HepG2 (cell line): ENCODE results near the gene ABCF1. TPM values are rescaled to one million over a fixed set of nuclear protein-coding genes. Genes with fewer than 3 reads are reported as not detected.
A peak's percentile ranks its signal among the peaks of the same experiment; 100 is the strongest.

Source experiments
- ADNP ChIP-seq: sonication (generic); formaldehyde crosslinking; IDR thresholded peaks from 2 replicates; pipeline ENCODE4 v1.4.0; 2020; ENCODE audit warnings: missing genetic modification reagents
- AGO1 ChIP-seq: fragments of 200-400 bp; formaldehyde crosslinking; IDR thresholded peaks from 2 replicates; pipeline ENCODE4 v1.6.1; 2017; ENCODE audit warnings: mild to moderate bottlenecking, low read depth, low read length, moderate library complexity; ENCODE audit not compliant: poor library complexity, severe bottlenecking
- ATF7 ChIP-seq, 2 experiments: fragments of 450-650 bp in 1 of 2; sonication (generic) in 1 of 2; formaldehyde crosslinking in 1 of 2; IDR thresholded peaks; 2 replicates each; pipeline versions ENCODE4 v1.4.0 to v1.6.1; 2016 to 2020; ENCODE audit warnings: antibody characterized with exemption in 1 of 2, mild to moderate bottlenecking in 1 of 2, missing genetic modification reagents in 1 of 2
- NFE2L2 ChIP-seq: fragments of 150-350 bp; IDR thresholded peaks from 2 replicates; pipeline ENCODE4 v1.6.1; 2014; ENCODE audit warnings: low read length
- RFXANK ChIP-seq: IDR thresholded peaks from 2 replicates; pipeline ENCODE4 v1.6.1; 2016
- THAP11 ChIP-seq: IDR thresholded peaks from 2 replicates; pipeline ENCODE4 v1.6.1; 2016; ENCODE audit warnings: missing biosample characterization, missing genetic modification reagents
- ZNF225 ChIP-seq: sonication (generic); formaldehyde crosslinking; IDR thresholded peaks from 2 replicates; pipeline ENCODE4 v1.4.0; 2020; ENCODE audit warnings: mild to moderate bottlenecking, missing genetic modification reagents
- polyA plus RNA-seq, 8 experiments: library from polyadenylated mRNA; depleted of rRNA in 3 of 8; stranded (reverse) in 7 of 8; unstranded in 1 of 8; fragments of >200 nt; fragmentation: Illumina TruSeq in 4 of 8; extraction: Trizol in 4 of 8; gene quantifications; 2 replicates each; pipeline versions ENCODE4 v1.2.1 to v1.2.3, GENCODE V29; 2011 to 2016; ENCODE audit warnings: low read depth in 4 of 8, missing spikeins in 1 of 8, mixed read lengths in 1 of 8; ENCODE audit not compliant: insufficient read depth in 1 of 8
- total RNA-seq, 5 experiments: library from RNA; depleted of rRNA; stranded (reverse); fragments of >200 nt; fragmentation: Illumina TruSeq; extraction: Trizol; gene quantifications; 2 replicates each; pipeline ENCODE4 v1.2.3, GENCODE V29; 2016; ENCODE audit warnings: low read depth in 1 of 5
- TF ChIP-seq, protein P1 (sequence below), 2 experiments: sonication (generic) in 1 of 2; formaldehyde crosslinking in 1 of 2; IDR thresholded peaks; 2 replicates each; pipeline versions ENCODE4 v1.4.0 to v1.6.1; 2018 to 2020; ENCODE audit warnings: missing genetic modification reagents in 2 of 2, borderline replicate concordance in 1 of 2, low read depth in 1 of 2, mild to moderate bottlenecking in 1 of 2, missing biosample characterization in 1 of 2
- TF ChIP-seq, protein P2 (sequence below): sonication (generic); formaldehyde crosslinking; conservative IDR thresholded peaks from 2 replicates; pipeline ENCODE4 v1.5.0; 2020; ENCODE audit warnings: missing genetic modification reagents
- TF ChIP-seq, protein P3 (sequence below): sonication (generic); formaldehyde crosslinking; conservative IDR thresholded peaks from 2 replicates; pipeline ENCODE4 v1.4.0; 2020; ENCODE audit warnings: missing genetic modification reagents
- TF ChIP-seq, protein P4 (sequence below): sonication (generic); formaldehyde crosslinking; IDR thresholded peaks from 2 replicates; pipeline ENCODE4 v1.4.0; 2020; ENCODE audit warnings: missing genetic modification reagents, borderline replicate concordance
- TF ChIP-seq, protein P5 (sequence below): sonication (generic); formaldehyde crosslinking; conservative IDR thresholded peaks from 2 replicates; pipeline ENCODE4 v1.8.0; 2022; ENCODE audit warnings: low read depth, missing genetic modification reagents
- TF ChIP-seq, protein P6 (sequence below): sonication (generic); formaldehyde crosslinking; IDR thresholded peaks from 2 replicates; pipeline ENCODE4 v1.4.0; 2020; ENCODE audit warnings: missing genetic modification reagents, borderline replicate concordance

The ABCF1 gene
- total and polyA plus RNA-seq, 2 of the 13 experiments (the other 11 are each of a cell fraction or from before 2014, with no cell fraction given), result 25.4 to 98.9 TPM

DNA sequence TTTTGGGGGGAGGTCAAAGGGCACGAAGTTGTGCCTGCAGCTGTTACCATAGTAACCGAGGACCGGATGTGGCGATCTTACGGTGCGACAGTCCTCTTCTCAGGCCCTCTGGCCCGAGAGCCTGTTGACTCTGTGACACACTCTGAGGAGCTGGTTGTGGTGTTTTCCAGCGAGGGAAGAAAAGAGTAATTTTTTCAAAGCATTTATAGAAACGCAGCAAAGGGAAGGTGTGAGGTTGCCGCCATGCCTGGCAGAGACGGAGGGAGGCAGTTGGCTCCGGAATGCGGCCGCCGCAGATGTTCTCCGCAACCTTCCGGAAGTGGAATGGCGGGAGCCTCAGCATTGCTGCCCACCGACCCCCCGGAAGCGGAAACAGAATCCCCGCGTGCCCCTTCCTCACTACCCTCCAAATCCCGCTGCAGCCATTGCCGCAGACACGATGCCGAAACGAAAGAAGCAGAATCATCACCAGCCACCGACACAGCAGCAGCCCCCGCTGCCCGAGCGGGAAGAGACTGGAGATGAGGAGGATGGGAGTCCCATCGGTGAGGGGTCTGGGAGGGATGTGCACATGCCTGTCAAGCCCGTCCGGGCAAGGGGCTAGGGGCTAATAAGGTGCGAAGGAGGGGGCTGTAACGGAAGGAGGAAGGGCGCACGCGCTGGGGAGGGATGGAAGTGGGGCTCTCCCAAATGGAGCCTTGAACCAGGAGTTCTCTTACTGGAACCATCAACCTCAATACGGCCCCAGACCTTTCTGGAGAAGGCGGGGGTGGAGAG lies 14.1 kb upstream of the ABCF1 start, which contains the start of gene PRR3 (continued):
- TF ChIP-seq, protein P1, sequence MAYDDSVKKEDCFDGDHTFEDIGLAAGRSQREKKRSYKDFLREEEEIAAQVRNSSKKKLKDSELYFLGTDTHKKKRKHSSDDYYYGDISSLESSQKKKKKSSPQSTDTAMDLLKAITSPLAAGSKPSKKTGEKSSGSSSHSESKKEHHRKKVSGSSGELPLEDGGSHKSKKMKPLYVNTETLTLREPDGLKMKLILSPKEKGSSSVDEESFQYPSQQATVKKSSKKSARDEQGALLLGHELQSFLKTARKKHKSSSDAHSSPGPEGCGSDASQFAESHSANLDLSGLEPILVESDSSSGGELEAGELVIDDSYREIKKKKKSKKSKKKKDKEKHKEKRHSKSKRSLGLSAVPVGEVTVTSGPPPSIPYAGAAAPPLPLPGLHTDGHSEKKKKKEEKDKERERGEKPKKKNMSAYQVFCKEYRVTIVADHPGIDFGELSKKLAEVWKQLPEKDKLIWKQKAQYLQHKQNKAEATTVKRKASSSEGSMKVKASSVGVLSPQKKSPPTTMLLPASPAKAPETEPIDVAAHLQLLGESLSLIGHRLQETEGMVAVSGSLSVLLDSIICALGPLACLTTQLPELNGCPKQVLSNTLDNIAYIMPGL (CRISPR knock-in tag; IDR thresholded peaks at IDR 0.05; ENCODE audit: borderline replicate concordance in 1 of 2, low read depth in 1 of 2), result peak; percentile 15 to 90; a peak in 3 of 4 replicates
- TF ChIP-seq, protein P2, sequence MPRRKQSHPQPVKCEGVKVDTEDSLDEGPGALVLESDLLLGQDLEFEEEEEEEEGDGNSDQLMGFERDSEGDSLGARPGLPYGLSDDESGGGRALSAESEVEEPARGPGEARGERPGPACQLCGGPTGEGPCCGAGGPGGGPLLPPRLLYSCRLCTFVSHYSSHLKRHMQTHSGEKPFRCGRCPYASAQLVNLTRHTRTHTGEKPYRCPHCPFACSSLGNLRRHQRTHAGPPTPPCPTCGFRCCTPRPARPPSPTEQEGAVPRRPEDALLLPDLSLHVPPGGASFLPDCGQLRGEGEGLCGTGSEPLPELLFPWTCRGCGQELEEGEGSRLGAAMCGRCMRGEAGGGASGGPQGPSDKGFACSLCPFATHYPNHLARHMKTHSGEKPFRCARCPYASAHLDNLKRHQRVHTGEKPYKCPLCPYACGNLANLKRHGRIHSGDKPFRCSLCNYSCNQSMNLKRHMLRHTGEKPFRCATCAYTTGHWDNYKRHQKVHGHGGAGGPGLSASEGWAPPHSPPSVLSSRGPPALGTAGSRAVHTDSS (CRISPR knock-in tag), result no peak
- TF ChIP-seq NFE2L2, result no peak
- TF ChIP-seq, protein P3, sequence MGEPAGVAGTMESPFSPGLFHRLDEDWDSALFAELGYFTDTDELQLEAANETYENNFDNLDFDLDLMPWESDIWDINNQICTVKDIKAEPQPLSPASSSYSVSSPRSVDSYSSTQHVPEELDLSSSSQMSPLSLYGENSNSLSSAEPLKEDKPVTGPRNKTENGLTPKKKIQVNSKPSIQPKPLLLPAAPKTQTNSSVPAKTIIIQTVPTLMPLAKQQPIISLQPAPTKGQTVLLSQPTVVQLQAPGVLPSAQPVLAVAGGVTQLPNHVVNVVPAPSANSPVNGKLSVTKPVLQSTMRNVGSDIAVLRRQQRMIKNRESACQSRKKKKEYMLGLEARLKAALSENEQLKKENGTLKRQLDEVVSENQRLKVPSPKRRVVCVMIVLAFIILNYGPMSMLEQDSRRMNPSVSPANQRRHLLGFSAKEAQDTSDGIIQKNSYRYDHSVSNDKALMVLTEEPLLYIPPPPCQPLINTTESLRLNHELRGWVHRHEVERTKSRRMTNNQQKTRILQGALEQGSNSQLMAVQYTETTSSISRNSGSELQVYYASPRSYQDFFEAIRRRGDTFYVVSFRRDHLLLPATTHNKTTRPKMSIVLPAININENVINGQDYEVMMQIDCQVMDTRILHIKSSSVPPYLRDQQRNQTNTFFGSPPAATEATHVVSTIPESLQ (CRISPR knock-in tag), result no peak
- TF ChIP-seq AGO1, result no peak
- TF ChIP-seq, protein P4, sequence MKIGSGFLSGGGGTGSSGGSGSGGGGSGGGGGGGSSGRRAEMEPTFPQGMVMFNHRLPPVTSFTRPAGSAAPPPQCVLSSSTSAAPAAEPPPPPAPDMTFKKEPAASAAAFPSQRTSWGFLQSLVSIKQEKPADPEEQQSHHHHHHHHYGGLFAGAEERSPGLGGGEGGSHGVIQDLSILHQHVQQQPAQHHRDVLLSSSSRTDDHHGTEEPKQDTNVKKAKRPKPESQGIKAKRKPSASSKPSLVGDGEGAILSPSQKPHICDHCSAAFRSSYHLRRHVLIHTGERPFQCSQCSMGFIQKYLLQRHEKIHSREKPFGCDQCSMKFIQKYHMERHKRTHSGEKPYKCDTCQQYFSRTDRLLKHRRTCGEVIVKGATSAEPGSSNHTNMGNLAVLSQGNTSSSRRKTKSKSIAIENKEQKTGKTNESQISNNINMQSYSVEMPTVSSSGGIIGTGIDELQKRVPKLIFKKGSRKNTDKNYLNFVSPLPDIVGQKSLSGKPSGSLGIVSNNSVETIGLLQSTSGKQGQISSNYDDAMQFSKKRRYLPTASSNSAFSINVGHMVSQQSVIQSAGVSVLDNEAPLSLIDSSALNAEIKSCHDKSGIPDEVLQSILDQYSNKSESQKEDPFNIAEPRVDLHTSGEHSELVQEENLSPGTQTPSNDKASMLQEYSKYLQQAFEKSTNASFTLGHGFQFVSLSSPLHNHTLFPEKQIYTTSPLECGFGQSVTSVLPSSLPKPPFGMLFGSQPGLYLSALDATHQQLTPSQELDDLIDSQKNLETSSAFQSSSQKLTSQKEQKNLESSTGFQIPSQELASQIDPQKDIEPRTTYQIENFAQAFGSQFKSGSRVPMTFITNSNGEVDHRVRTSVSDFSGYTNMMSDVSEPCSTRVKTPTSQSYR (CRISPR knock-in tag), result no peak; the same call in 1 of the 2 replicates
- TF ChIP-seq ATF7 (IDR thresholded peaks at IDR 0.05), result no peak
- peak; percentile 95 for TF ChIP-seq ATF7 (CRISPR knock-in tag; IDR thresholded peaks at IDR 0.05)
- TF ChIP-seq, protein P5, sequence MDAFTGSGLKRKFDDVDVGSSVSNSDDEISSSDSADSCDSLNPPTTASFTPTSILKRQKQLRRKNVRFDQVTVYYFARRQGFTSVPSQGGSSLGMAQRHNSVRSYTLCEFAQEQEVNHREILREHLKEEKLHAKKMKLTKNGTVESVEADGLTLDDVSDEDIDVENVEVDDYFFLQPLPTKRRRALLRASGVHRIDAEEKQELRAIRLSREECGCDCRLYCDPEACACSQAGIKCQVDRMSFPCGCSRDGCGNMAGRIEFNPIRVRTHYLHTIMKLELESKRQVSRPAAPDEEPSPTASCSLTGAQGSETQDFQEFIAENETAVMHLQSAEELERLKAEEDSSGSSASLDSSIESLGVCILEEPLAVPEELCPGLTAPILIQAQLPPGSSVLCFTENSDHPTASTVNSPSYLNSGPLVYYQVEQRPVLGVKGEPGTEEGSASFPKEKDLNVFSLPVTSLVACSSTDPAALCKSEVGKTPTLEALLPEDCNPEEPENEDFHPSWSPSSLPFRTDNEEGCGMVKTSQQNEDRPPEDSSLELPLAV (CRISPR knock-in tag), result 0 out of 2 replicates have a peak, but pooled peaks have one; percentile 45
- TF ChIP-seq THAP11, result peak; percentile 93
- TF ChIP-seq, protein P6, sequence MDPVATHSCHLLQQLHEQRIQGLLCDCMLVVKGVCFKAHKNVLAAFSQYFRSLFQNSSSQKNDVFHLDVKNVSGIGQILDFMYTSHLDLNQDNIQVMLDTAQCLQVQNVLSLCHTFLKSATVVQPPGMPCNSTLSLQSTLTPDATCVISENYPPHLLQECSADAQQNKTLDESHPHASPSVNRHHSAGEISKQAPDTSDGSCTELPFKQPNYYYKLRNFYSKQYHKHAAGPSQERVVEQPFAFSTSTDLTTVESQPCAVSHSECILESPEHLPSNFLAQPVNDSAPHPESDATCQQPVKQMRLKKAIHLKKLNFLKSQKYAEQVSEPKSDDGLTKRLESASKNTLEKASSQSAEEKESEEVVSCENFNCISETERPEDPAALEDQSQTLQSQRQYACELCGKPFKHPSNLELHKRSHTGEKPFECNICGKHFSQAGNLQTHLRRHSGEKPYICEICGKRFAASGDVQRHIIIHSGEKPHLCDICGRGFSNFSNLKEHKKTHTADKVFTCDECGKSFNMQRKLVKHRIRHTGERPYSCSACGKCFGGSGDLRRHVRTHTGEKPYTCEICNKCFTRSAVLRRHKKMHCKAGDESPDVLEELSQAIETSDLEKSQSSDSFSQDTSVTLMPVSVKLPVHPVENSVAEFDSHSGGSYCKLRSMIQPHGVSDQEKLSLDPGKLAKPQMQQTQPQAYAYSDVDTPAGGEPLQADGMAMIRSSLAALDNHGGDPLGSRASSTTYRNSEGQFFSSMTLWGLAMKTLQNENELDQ, result 0 out of 2 replicates have a peak, but pooled peaks have one; percentile 37
- no peak for TF ChIP-seq ADNP (CRISPR knock-in tag)
- TF ChIP-seq ZNF225, result peak; percentile 82
- no peak; the same call in 1 of the 2 replicates for TF ChIP-seq RFXANK (CRISPR knock-in tag)
